ENCODE results near the gene XXYLT1.

The XXYLT1 gene

DNA sequence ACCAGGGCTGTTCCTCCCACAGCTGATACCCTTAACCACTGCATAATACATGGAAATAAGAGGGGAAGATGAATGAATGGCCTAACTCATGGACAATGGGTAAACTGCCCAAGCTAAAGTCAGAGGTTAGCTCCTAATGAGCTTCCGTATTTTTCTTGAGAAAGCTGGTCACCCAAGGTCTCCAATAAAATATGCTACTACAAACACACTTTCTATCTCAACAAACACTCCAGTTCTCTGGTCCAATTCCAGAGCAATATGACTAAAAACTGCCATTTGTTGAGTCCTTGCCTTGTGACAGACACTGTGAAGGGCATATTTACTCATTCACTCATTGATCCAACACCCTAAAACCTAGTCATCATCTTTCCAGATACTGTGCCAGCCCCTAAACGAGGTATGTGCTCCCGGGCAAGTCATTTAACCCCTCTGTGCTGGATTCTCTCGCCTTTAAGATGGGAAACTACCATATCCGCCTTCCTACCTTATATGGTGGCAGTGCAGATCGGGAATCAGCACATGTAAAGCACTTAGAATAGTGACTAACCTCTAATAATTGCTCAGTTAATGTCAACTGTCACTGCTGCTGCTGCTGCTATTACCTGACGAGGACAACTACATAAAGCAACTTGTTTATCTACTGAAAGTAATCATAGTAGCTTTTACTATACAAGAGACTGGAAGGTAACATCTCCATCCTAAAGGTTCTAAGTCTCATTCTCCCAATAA is 89.1 kb downstream of the XXYLT1 start:
- no peak for DNase-seq

DNA sequence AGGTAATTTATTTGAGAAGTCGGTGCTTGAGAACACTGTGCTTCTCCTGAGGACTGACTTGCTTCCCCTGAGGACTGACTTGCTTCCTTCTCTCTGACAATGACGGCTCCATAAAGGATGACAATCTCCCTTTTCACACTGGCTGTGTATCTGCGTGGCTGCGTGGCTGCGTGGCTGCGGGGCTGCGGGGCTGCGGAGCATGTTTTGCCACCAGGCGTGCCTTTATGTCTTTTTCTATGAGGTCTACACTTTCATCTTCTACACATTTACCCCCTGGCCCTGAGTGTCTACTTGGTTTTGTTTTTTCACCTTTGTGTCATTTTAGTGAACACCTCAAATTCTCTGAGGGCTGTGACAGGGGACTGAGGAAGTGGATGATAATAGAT is 89.9 kb downstream of the XXYLT1 start:
- DNase-seq, result no peak

DNA sequence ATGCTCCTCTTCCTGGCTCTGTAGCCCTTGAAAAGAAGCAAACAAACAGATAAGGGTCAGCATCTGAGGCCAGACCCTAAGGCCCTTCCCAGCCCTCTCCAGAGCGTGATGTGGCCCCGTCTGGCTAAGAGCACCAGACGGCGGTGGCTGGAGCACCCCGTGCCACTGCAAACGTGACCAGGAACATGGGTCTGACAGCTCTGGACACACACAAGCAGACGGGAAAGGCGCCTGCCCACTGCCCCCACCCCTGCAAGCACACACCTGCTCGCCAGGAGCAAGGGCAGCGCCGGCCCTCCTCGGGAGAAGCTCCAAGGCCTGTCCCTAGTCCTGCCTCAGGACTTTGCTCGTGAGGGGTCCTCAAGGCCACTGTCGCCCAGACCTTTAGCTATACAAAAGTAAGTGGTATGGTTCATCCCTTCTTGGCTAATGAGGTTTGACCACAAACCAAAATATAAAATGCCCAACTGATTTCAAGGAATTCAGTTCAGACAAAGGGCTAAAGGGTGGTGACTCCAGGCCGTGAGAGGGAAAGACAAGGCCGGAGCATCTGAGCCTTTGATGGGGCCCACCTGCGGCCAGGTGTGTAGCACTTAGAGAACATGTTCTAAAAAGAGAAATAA is 90.4 kb downstream of the XXYLT1 start:
- no peak for DNase-seq

DNA sequence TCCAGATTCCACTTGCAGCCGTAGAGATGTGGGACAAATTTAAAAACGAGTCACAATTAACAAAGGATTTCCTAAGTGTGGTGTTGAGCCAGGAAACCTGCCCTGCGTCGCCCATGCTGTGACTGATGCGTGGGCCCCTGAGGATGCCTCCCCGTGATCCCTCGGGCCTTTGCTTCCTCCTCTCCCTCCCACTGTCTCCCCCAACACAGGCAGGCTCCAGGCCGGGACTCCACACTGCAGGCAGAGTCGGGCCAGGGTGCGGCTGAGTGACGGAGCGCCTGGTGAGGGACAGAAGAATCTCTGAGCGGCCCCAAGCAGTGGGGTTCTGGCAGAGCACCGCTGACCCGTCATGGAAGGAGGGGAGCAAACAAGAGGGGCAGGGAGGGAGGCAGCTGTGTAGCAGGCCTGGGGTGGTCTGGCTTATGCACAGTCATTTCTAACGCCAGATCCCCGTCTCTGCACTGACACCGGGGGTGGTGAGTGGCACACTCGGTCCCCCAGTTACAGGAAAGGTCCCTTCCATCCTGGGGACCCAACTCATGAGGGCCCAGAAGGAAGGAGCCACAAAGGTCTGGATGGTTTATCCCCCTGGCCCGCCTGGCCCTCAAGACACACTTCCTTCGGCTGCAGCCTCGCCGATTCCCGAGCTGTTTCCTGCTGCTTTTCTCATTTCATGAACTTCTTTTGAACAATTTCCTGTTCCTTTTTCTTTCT is 91.0 kb downstream of the XXYLT1 start:
- DNase-seq, result no peak

GRCh38 chr3:195178124-195178910 is 92.6 kb downstream of the XXYLT1 start:
- DNase-seq, result no peak

DNA sequence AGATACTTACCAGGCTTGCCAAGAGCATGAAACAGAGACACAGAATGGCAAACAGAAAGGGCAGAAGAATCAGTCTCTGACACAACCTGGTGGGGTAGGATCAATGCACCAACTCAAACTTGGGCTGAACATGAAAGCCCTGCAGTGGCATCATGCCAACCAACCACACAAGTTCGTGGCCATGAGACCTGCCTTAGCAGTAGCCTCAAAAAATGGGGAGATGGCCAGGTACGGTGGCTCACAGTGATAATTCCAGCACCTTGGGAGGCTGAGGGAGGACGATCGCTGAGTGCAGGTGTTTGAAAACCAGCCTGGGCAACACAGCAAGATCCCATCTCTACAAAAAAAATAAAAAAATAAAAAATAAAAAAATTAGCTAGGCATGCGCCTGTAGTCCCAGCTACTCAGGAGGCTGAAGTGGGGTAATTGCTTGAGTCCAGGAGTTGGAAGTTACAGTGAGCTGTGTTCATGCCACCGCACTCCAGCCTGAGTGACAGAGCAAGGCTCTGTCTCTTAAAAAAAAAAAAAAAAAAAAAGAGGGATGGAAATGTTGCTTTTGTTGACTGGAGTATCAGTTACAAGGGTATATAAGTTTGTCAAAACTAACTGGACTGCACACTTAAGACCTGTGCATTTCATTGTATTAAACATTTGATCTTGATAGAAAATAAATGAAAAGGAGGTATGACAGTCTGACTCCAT is 93.4 kb downstream of the XXYLT1 start:
- DNase-seq, result no peak

GRCh38 chr3:195176776-195177175 is 94.2 kb downstream of the XXYLT1 start:
- no peak for DNase-seq

GRCh38 chr3:195175476-195176337 is 95.3 kb downstream of the XXYLT1 start:
- no peak for DNase-seq

DNA sequence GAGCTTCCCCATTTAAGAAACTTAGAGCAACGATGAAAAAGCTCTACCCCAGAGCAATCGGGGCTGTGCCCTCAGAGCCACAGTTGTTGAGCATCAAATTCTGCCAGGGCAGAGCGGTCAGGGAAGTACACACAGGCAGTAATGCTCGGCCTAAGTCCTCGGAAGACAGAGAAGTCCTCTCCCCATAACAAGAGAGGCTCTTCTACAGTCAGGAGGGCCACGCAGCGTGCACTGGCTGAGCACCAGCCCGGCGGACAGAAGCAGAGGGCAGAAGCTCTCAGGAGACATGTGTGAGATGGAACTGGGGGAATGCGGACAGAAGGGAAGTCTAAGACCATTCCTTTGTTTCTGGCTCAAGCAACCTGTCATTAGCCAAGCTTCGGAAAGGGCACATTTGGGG is 95.9 kb downstream of the XXYLT1 start:
- no peak for DNase-seq

- DNase-seq, result no peak
Measured at GRCh38 chr3:195173657-195174056, 97.3 kb downstream of the XXYLT1 start.

DNA sequence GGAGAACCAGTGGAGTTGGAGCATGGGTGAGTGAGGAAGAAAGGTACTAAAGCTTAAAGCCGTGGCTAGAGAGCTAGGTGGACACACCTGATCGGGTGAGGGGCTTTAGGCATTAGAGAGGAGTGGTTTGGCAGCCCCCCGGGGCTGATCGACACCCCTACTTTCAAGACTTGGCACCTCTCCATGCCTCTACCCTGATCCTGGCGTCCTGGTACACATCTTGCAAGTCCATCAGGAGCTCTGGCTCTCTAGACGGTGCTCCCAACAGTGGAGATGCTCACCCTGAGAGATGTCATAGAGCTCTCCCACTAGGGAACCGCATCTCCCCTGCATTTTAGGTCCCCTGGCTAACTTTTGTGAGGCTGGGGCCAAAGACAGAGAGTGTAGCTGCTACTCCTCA is 98.1 kb downstream of the XXYLT1 start:
- no peak for DNase-seq

DNA sequence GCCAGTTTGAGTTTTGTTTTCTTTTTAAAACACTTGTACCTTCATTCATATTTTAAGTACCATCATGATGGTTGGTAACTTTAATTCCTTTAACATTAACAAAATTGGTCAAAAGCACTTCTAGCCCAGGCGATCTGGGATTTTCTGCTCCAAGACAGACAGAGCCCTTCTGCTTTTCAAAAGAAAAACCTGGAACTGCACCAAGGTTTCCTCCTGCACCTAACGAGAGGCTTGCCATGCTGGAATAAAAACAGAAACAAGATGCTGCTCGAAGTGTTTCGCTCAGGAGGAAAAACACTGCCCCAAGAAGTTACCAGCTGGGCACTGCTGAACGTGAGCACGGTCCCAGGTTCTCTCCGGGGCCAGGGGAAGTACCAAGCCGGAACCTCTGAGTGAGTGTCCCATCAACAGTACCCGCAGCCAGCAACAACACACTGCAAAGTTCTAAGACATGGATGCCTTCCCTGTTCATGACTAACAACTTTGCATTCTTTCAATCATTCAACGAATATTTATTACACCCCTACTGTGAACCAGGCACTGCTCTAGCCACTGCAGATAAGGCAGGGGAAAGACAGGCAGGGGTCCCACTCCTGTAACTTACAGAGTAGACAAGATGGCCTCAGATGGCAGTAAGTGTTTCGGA is 98.8 kb downstream of the XXYLT1 start:
- DNase-seq, result no peak

GRCh38 chr3:195171093-195171873 is 99.7 kb downstream of the XXYLT1 start:
- DNase-seq, result no peak

DNA sequence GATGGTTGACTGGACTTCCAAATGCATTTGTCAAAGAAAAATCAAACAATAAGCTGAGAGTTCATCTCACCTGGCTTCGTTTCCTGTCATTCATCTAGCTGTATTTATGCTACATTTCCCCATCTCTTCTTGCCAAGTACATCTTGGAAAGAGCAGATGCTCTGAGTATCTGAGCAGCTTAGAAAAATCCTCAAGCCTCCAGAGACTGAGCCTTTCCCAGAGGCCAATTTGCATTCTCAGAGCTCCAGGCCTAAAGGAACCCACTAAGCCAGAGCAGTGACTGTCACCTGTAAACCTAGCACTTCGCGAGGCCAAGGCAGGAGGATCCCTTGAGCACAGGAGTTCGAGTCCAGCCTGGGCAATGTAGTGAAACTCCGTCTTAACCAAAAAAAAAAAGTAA is 100.5 kb downstream of the XXYLT1 start:
- no peak for DNase-seq

- DNase-seq, result no peak
Measured at GRCh38 chr3:195169011-195169649, 101.8 kb downstream of the XXYLT1 start.

DNA sequence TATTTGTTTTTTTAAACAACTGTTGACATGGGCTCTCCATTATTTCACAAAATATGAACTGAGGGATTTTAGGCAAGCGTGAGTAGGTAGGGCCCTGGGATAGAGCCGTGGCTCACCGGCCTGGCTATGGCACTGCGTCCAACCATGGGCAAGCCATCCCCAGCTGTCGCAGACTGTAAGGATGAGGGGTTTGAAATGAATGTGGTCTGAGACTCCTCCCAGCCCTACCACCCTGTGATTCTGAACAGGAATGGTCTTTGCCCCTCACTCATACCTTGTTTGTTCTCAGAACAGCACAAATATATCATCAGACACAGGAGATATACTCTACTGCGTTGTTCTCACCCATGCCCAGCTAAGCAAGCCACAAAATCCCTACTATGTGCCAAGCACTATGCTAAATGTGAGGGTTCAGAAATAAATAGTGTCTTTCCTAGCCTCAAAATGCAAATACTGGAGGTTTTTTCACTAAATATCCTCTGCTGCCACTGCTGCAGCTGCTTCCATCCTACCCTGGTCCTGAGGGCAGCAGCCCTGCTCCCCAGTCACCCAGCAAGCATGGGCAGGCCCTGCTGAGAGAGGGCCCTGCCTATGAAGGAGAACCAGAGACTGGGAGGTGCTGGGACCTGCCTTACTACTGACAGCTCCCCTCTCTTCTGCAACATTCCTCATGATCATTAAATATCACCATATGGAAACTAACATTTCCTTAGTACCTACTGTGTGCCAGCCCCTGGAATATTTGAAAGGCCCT is 102.8 kb downstream of the XXYLT1 start:
- DNase-seq, result no peak

DNA sequence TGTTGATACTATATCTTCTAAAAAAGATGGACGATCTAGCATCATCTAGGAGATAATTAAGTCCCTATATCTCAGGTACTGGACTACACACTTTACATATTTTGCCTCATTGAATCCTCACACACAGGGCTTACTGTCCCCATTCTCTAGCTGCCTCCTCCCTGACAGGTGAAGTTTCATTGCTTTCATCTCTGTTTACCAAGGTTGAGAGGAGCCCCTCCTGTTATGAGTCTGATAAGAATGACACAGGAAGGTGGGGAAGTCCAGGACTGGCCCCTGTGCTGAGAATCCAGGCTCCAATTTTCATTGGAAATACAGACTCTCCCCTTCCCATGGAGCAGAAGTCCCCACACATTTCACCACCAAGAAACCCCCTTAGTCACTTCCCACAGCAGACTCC is 105.2 kb downstream of the XXYLT1 start:
- DNase-seq, result no peak

- DNase-seq, result no peak
Measured at GRCh38 chr3:195165265-195165609, 105.7 kb downstream of the XXYLT1 start.

- no peak for DNase-seq
Measured at GRCh38 chr3:195164573-195165264, 106.2 kb downstream of the XXYLT1 start.

All from AML-193 (cell line).